ENCODE measurements around the gene ZNF418. TPM values are rescaled to one million over a fixed set of nuclear protein-coding genes. Genes with fewer than 3 reads are reported as not detected.
A peak's percentile ranks its signal among the peaks of the same experiment; 100 is the strongest.
"Not testable (repeated sequence)": the region's sequence is repeated elsewhere in the genome, so short reads cannot be mapped to it uniquely, and the experiment has no call there.

Gene ZNF418
- polyA plus RNA-seq, 1 of the 3 experiments (the other 2 are of a cell fraction), result 0.07 TPM

- H3K4me2 ChIP-seq; H3K4me1 ChIP-seq (ENCODE audit: control insufficient read depth in 1 of 2, insufficient read depth in 2 of 2, low read depth in 1 of 2, low read length in 1 of 2); H3K36me3 ChIP-seq (replicated peaks in 1 of 2; ENCODE audit: control insufficient read depth in 1 of 2, insufficient read depth in 2 of 2, low read length in 1 of 2); H3K9me2 ChIP-seq; POLR2A ChIA-PET; H3K79me2 ChIP-seq (ENCODE audit: insufficient read depth); H3K9me3 ChIP-seq; H4K20me1 ChIP-seq (ENCODE audit: insufficient read depth); H3K27me3 ChIP-seq (ENCODE audit: insufficient read depth); H3K27ac ChIP-seq (ENCODE audit: low read depth in 2 of 2, low read length in 1 of 2); H3F3A ChIP-seq (replicated peaks; ENCODE audit: insufficient read depth); H3K4me3 ChIP-seq (ENCODE audit: low read depth in 2 of 2, low read length in 1 of 2); CTCF ChIA-PET; H3K9ac ChIP-seq; H2AFZ ChIP-seq (ENCODE audit: low read depth); DNase-seq: not testable (repeated sequence)
- TF ChIP-seq NFIC (IDR thresholded peaks at IDR 0.05; ENCODE audit: borderline replicate concordance) (peak; percentile 33; the same call in 1 of the 2 replicates), PBX3 (IDR thresholded peaks at IDR 0.05) (peak; percentile 71), TCF12 (IDR thresholded peaks at IDR 0.05) (peak; percentile 53; the same call in 1 of the 2 replicates)
- WGBS (ENCODE audit: low lambda C conversion rate), result 33% methylated on average over 3 of the region's 3 CpGs
Measured at GRCh38 chr19:57890706-57891105, 44.5 kb downstream of the ZNF418 start.

GRCh38 chr19:57888560-57889231 lies 46.5 kb downstream of the ZNF418 start, which contains the start of gene ZNF814:
TSS of gene ZNF814 (minus strand) at chr19:57889037. CDS start at chr19:57888802, 235 bp downstream.
- Histone ChIP-seq H3K79me2 (ENCODE audit: insufficient read depth) (no peaks in the 10 kb centered on the region), H3K9ac (no peak within 1 kb of the TSS), H3K27me3 (ENCODE audit: insufficient read depth) (no peaks in the 10 kb centered on the region), H3K27ac (ENCODE audit: low read depth in 2 of 2, low read length in 1 of 2) (peak within 1 kb of the TSS in 1 of 2 experiments; percentile 45; a peak in 1 of 4 replicates), H3K4me2 (peak within 1 kb of the TSS; percentile 37; the same call in 1 of the 2 replicates), H3F3A (replicated peaks; ENCODE audit: insufficient read depth) (no peaks in the 10 kb centered on the region), H4K20me1 (ENCODE audit: insufficient read depth) (no peaks in the 10 kb centered on the region), H3K4me1 (ENCODE audit: control insufficient read depth in 1 of 2, insufficient read depth in 2 of 2, low read depth in 1 of 2, low read length in 1 of 2) (no peaks in the 10 kb centered on the region), H3K9me2 (no peaks in the 10 kb centered on the region), H3K9me3 (no peaks in the 10 kb centered on the region; the same call in 1 of the 2 replicates), H2AFZ (ENCODE audit: low read depth) (no peak within 1 kb of the TSS; the same call in 1 of the 2 replicates), H3K36me3 (replicated peaks in 1 of 2; ENCODE audit: control insufficient read depth in 1 of 2, insufficient read depth in 2 of 2, low read length in 1 of 2) (no peaks in the 10 kb centered on the region), H3K4me3 (ENCODE audit: low read depth in 2 of 2, low read length in 1 of 2) (peak within 1 kb of the TSS; percentile 43 to 56; a peak in 3 of 4 replicates)
- peak; percentile 38; the same call in 1 of the 2 replicates for TF ChIP-seq USF2 (IDR thresholded peaks at IDR 0.05; ENCODE audit: borderline replicate concordance, low read depth, low read length)
- peak; percentile 78 for TF ChIP-seq PBX3 (IDR thresholded peaks at IDR 0.05)
- no peak for TF ChIP-seq NFIC (IDR thresholded peaks at IDR 0.05; ENCODE audit: borderline replicate concordance)
- 0 out of 2 replicates have a peak, but pooled peaks have one; percentile 25 for TF ChIP-seq RCOR1 (IDR thresholded peaks at IDR 0.05; ENCODE audit: low read length)
- peak; percentile 78 for TF ChIP-seq YY1 (IDR thresholded peaks at IDR 0.05; ENCODE audit: low read depth)
- peak; percentile 83 for TF ChIP-seq USF1 (IDR thresholded peaks at IDR 0.05; ENCODE audit: borderline replicate concordance, low read depth)
- TF ChIP-seq MAX (IDR thresholded peaks at IDR 0.05; ENCODE audit: low read depth), result peak; percentile 63; the same call in 1 of the 2 replicates
- peak; percentile 80 for TF ChIP-seq GABPA (IDR thresholded peaks at IDR 0.05; ENCODE audit: low read depth)
- TF ChIP-seq ZBTB33 (IDR thresholded peaks at IDR 0.05; ENCODE audit: borderline replicate concordance, low read depth), result no peak
- TF ChIP-seq TCF12 (IDR thresholded peaks at IDR 0.05), result no peak
- peak; percentile 6; the same call in 1 of the 2 replicates for TF ChIP-seq SMC3 (IDR thresholded peaks at IDR 0.05; ENCODE audit: low read depth, low read length)
- peak; percentile 86; the same call in 1 of the 2 replicates for TF ChIP-seq MXI1 (IDR thresholded peaks at IDR 0.05; ENCODE audit: low read depth, low read length)
- TF ChIP-seq CTCF (IDR thresholded peaks at IDR 0.05), result peak; percentile 27
- TF ChIP-seq FOSL2 (IDR thresholded peaks at IDR 0.05; ENCODE audit: borderline replicate concordance, low read depth), result no peak
- TF ChIP-seq CHD2 (IDR thresholded peaks at IDR 0.05; ENCODE audit: low read length, partially characterized antibody), result no peak
- no peak for TF ChIP-seq RAD21 (IDR thresholded peaks at IDR 0.05; ENCODE audit: low read length)
- CTCF ChIA-PET, result interaction anchor here (1.2 to 1.4 kb wide), 2 partner anchors 26 to 267 kb away, joined by 3 to 4 read pairs; no protein-coding TSS in a partner anchor
- POLR2A ChIA-PET, result interaction anchor here (0.8 kb wide), 1 partner anchor 28 kb away, joined by 3 read pairs; the partner anchor contains the start of gene ZNF417
- peak; percentile 74 for DNase-seq
- WGBS (ENCODE audit: low lambda C conversion rate), result 11% methylated on average over 31 of the region's 43 CpGs
